DMS114 treated with DMSO at 0.1 percent for 48 hours (cell line): ENCODE results near the gene FRMPD4.

ENCODE experiments used
- DNase-seq: peaks from one replicate; lab custom pipeline; 2025; ENCODE audit not compliant: unreplicated experiment; lab: John Stamatoyannopoulos, UW

FRMPD4 gene

DNA sequence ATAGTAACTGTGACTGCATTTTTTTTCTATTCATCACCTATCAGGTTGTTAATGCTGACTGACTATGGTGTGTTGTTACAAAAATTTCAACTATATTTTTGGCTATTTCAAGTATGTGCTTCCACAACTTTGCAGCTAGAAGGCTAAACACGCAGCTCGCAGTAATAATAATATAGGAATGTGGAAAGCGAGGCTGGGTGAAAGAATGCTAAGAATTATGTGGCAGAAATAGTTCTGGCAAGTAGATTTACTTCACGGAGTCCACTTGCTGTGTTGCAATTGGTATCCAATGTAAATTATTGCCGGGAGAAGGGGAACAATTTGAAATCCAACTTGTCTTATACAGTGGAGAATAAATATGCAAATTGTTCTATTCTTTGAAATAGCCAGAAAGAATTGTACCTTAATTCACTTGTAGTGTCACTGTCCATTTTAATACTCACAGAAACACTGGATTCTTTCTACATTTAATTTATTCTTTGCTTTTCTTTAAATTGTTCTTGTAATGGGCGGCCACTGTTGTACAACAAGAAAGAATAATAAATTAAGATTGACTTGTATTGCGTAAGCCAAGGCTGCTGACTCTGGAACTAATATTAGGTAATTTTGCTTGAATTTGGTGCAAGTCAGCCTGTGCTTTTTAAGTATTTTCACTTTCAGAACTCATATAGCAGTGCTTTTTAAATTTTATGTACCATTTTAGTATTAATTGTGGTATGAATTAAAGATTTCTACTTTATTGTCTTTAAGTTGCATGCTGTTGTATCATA is 154.9 kb downstream of the FRMPD4 start:
- DNase-seq, result no peak

DNA sequence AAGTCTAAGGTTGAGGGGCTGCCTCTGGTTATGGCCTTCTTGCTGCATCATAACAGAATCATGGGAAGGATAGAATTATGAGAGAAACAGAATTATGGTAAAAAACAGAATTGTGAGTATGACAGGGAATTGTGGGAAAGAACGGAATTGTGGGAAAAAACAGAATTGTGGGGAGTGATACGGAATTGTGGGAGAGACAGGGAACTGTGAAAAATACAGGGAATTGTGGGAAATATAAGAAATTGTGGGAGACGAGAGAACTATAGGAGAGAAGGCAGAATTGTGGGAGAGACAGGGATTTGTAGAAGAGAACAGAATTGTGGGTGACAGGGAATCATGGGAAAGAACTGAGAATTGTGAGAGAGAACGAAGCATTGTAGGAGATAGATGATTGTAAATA is 159.1 kb downstream of the FRMPD4 start:
- DNase-seq, result no peak

DNA sequence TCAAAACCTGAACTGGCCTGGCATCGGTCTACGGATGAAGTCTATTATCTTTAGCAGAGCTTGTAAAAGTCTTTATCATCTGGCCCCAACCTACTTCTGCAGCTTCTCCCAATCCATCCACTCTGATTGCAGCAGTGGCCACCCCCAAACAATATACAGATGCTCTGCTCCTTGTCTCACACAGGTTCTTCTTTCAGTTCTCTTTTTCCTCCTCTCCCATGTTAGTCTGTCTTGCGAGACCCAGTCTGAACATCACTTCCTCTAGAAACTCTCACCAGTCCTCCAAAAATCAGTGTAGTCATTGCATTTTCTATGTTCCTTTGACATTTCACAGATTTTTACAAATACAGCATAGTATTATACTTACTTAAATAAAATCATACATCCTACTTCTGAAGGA is 163.0 kb downstream of the FRMPD4 start:
- no peak for DNase-seq

DNA sequence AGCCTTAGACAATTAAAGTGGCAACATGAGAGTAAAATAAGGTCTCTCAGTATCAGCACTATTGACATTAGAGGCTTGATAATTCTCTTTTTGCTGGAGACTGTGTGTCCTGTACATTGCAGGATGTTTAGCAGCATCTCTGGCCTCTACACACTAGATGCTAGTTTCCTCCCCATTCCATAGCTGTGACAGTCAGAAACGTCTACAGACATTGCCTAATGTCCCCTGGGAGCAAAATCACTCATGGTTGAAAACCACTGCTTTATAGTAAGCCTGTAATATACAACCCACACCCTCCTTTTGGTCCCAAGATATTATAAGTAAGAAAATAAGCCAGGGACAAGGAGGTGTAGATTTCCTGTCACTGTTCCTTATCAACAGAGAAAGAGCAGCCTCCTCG is 166.0 kb downstream of the FRMPD4 start:
- DNase-seq, result no peak

DNA sequence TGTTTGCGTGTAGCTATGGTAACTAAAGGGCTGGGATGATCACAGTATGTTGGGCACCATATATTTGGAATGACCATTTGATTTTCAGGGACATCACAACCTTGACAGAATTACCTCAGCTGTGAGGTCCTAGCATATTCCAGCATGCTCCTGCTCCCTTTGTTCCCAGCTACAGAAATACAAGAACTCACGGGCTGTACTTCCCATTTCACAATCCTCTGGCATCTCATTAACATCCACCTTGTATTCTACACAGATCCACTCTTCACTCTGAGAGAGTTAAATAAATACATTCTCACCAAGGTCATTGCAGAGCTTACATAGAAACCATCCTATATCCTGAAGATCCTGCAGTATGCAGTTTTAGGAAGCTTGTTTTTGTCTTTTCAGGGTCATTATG is 169.7 kb downstream of the FRMPD4 start:
- no peak for DNase-seq

DNA sequence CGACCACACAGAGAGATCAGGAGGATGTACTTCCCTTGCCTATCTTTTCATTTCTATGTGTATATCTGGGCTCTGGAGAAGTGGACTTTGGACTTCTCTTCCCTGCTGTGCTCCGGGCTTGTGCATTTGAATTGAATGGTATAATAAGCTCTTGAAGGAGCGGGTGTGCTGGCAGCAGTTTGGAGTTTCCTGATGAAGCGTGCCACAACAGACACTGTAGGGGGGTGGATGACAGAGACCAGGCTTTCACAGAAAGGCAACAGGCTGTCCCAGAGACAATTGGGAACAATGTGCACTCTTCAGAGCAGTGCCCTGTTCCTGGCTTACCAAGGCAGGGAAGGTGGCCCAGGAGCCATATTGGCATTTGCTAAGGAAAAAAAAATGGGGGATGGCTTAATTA is 170.1 kb downstream of the FRMPD4 start:
- DNase-seq, result no peak

DNA sequence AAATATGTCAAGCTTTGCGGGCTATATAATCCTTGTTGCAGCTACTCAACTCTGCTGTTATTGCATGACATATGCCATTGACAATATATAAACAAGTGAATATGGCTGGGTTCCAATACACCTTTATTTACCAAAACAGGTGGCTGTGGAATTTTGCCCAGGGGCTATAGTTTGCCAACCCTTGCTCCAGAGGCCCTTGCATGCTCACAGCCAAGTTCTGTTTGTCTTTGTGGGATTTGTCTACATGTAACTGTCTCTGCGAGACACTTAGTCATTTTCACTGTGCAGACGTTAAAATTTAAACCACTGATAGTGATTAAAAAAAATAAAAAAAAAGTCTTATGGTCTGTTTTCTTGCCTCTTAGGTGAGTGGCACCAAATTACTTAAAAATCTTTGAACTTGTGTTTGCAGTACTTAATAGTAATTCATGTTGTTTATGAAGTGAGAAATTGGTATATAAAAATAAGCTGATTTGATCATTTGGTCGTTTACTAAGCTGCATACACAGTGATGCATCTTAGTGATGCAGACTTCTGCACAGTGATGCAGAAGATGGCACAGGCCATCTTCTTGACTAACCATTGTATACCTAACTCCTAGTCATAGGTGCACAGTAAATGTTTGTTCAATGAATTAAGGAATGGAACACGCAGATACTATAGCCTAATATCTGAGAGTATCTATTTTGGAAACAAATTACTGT is 170.9 kb downstream of the FRMPD4 start:
- DNase-seq, result no peak

DNA sequence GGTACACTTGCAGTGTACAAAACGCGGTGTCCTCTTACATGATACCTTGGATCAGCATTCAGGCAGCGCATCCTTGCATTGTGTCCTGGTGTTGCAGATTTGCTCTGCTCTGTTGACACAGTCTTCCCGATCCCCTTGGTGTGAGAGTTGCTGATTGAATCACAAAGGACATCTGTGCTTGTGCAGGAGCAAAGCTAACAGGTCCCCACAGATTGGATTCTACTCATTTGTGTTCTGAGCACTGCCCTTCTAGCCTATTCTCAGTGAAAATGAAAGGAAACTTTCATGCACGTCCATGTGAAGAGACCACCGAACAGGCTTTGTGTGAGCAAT is 171.4 kb downstream of the FRMPD4 start:
- DNase-seq, result no peak

DNA sequence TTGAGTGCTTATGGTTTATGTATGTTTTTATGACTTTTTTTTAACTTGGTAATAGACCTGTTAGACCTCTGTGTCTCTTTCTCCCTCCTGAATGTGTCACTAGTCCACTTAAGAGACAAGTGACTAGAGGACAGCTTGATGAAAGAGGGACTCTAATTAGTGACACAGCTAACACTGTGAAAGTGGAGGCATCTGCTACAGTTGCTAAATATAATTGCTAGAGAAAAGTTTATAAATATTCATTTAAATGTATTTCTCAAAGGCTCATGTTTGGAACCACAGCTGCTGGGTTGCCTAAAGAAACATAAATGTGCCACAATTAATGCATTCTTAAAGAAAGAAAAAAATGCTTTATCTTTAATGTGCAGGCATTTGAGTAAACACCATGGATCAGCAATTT is 176.4 kb downstream of the FRMPD4 start:
- DNase-seq, result no peak

DNA sequence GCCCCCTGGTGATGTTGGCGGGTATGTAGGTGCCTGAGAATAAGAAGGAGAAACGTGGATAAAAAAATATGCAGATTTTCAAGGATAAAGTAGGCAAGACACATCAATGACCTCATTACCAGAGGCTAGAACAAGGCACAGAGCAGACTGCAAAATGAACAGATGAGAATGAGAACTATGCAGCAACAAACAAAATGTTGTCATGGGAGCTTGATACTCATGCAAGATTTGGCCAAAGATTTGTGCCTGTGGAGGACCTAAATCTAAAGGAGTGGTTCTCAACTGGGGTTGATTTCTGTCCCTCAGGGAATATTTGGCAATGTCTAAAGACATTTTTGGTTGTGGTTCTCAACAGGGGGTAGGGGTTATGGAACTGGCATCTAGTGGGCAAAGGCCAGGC is 177.3 kb downstream of the FRMPD4 start:
- DNase-seq, result no peak

DNA sequence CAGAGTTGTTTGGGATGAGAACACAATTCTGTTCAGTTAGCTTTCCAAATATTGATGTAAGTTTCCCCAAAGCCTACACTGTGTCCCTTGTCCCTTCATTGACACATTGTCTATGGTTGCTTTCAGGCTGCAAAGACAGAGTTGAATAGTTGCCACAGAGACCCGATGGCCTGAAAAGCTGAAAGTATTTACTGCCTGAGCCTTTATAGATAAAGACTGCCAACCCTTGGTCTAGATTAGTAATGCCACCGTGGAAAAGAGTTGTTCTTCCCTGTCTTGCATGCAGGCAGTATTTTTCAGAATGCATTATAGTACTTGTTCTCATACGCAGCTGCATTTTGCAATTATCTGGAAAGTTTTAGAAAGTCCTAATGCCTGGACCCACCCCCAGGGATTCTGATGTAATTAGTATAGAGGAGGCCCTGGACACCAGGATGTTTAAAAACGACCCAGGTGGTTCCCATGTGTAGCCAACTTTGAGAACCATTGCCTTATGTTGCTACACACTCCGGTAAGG is 180.8 kb downstream of the FRMPD4 start:
- no peak for DNase-seq

DNA sequence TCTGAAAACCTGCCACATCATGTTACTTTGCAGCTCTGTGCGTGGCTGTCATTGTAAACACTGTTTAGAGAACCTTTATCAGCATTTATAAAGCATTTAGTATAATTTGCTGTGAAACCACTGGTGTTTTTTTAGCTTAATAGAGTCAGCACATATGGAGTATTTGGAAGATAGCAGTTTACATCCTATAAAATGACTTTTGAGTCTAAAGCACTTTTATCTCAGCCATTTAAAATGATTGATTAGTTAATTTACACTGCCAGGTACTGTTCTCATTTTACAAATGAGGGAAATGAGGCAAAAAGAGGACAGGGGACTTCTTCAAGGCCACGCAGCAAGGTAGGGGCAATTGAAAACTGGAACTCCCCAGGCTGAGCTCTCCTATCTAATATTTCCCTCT is 181.7 kb downstream of the FRMPD4 start:
- no peak for DNase-seq

DNA sequence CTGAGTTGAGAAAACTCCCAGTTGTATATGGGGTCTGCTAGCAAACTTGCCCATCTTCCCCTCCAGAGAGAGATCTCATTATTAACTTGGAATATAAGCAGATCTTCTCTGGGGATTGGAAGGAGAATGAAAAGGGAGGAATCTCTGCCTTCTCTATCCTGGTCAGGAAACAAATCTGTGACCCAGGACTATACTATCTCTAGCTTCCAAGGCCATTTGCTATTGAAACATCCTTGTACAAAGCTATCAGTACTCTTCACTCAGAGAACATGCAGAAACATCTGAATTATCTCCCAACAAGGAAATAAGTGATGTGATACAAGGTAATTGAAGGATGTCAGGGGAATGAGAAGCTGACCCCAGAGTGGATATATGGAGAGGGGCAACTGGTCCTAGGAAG is 183.8 kb downstream of the FRMPD4 start:
- no peak for DNase-seq

DNA sequence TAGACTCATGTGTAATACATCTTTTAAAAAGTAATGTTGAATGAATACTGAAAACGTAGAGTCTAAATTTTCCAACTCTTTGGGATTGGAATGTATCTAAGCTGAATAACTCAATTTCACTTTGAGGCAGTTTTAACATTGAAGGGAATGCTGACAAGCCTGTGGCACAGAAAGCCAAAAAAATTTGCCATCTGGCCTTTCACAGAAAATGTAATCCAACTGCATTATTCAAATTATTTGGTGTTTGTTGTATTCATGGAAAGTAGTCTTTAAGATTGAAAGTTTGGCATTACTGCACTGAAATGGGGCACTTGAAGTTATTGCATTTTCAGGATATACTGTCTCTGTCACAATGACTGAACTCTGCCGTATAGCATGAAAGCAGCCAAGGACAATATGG is 186.9 kb downstream of the FRMPD4 start:
- no peak for DNase-seq

DNA sequence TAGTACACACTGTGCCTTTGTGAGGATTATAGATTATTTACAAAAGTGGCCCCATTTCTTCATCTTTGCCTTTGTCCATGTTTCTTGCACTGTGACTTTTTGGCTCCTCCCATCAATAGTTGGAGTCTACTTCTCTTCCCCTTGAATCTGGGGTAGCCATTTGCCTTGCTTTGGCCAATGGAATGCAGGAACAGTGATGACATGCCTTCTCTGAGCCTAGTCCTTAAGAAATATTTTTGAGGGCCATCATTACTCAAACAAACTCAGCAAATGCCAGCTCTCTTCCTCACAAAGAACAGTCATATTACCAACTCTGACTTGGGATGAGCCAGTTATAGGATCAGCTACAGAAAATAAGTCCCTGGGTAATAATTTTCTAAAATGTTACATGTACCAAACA is 189.6 kb downstream of the FRMPD4 start:
- DNase-seq, result no peak

DNA sequence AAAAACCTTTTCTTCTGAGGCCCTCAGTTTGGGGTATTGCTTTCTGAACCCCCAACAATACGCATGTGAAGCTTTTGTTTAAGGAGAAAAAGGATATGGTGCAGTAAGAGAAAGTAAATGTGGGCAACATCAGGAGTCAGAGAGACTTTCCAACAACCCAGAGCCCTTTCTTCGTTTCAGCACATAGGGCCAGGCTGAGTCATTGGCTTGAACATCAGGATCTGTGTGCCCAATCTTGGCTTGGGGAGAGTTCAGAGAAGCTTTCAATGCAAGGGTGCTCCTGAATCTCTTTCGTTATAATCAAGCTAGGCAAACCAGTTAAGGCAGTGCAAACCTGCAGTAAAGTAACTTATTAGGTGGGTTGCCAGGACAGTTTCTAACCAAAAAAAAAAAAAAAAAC is 191.2 kb downstream of the FRMPD4 start:
- DNase-seq, result no peak

DNA sequence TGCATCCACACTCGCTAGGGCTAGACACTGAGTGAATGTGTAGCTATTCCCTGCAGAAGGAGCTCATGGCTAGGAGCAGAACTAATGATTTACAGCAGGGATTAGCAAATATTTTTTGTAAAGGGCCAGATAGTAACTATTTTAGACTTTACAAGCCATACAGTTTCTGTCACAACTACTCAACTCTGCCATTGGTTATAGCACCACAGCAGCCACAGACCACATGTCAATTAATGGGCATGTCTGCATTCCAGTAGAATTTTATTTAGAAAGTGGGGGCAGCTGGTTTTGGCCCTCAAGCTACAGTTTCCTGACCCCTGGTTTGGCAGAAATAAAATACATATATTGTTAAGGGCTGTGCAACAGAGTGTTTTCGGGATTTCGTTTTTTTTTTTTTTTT is 192.6 kb downstream of the FRMPD4 start:
- no peak for DNase-seq

DNA sequence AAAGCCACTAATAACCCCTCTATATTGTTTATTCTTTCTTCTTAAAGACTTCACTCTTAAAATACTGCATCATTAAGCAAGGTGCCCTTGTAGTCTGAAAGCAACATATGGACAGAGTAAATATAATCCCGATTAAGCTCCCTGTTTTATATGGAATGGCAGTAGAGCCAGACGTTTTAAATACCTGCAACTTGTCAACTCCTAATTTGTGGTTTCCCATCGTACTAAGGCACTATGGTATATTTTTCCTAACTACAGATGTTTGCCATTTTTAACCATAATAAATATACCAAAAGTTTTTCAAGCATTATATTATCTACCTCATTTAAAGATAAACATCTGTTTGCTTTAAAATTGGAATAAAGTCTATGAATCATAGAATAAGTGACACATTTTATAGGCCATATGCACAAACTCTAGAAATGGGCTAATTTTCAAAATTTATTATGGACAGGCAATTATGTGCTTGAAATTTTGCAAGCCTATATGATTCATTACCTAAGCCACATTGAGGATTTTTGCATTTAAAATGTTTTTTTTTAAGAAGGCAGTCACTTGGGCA is 194.6 kb downstream of the FRMPD4 start:
- no peak for DNase-seq

DNA sequence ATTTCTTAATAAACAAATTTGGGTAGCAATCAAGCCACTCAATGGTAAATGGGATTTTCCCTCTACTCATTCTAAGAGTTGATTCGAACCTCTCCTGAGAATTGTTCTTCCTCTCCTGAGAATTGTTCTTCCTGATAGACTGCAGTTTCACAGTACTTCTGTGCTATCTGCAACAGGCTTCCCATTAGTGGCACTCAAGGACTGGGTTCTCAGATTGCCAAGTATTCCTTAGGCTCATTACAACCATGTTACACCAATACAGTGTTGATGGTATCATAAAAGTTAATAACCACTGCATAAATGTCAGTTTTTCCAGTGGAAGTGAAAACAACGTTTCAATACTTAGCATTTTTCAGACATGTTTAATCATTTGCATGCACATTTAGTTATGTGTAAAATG is 201.6 kb downstream of the FRMPD4 start:
- no peak for DNase-seq

DNA sequence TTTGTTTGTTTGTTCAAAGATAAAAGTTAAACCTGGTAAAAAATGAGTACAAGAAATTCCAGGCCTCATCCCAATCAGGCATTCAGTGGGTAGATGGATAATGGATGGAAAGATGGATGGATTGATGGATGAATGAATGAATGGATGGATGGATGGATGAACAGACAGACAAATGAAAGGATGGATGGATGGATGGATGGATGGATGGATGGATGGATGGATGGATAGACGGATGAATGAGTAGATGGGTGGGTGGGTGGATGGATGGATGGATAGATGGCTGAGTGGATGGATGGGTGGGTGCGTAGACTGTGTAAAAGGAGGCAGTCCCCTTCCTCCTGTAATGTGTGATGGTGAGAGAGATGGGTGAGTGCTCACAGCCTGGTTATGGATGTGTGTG is 206.7 kb downstream of the FRMPD4 start:
- no peak for DNase-seq

DNA sequence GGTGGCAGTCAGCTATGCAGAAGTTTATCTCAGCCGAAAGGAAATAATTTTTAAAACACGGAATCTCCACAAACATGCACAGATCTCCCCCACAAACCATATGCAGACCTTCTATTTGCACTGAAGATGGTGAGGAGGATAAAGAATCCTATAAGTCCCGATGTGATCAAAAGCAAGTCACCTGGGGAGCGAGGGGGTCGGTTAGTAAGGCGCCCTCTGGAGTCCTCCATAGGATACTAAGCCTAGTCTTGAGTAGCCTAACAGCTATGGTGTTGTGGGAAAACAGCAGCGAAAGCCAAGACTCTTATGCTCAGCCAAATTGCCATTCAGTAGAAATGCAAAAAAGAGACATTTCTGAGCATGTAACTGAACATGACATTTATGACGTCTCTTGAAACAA is 210.9 kb downstream of the FRMPD4 start:
- DNase-seq, result no peak

DNA sequence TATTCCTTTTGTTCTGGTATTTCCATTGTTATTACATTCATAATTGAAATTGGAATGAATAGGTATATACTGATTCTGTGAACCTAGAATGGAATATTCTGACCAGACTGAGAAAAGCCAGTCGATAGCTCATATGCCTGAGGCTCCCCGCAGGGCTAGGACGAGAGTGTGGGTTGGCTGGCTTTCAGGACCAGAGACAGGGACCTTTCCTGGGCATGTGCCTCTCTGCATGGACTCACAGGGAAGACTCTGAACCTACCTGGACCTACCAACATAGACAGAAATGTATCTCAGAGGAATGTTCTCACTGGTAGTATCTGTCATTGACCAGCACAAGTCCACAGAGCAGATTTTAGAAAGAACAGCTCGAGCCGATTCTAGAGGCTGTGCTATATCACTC is 214.6 kb downstream of the FRMPD4 start:
- DNase-seq, result no peak
